Measurements from ENCODE around the gene VAV3. TPM values are rescaled to one million over a fixed set of nuclear protein-coding genes. Genes with fewer than 3 reads are reported as not detected.

The VAV3 gene
- total and polyA plus RNA-seq, 2 of the 13 experiments (the other 11 are each of a cell fraction or from before 2014, with no cell fraction given) = 15.9 to 29.8 TPM

DNA sequence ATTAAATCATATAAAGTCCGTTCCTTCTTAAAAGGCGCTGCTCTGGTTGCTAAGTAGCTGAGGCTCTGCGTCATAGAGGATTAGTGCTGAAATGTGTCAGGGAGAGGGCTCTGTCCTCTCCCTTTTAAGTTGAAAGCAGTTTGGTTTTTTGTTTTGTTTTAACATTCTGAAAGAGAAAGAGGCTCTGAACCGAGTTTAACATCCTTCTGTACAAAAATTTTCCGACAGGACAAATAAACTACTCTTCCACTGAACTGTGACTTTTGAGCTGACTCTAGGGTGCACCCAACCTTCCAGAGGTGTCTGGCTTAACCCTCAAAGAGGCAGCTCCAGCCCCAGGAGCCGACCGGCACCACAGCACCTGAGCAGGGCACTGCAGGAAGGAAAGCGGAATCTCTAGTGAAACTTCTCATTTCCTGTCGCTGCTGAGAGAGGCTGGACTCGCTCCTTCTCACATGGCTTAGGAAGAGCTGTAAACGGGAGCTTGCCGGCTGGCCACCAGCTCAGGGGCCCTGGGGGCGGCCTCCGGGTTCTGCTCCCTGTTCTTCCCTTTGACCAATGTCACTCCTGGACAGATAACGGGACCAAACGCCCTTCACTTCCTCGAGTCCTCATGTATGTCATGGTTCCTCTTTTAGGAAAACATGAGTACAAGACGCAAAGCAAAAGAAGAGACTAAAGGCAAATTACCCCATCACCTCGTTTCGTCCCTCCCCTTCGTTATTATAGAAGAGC is 1.2 kb downstream of the VAV3 start:
- Histone ChIP-seq H3K4me1 (ENCODE audit: insufficient read depth, low read length) (peaks cover 18% of the 10 kb centered on the region; the same call in 1 of the 2 replicates), H3K4me3 (replicated peaks in 1 of 3; ENCODE audit: insufficient read depth in 1 of 3, low read depth in 2 of 3, low read length in 3 of 3) (no peak overlapping the region), H3K9ac (ENCODE audit: insufficient read depth, low read depth, low read length) (no peak overlapping the region), H3K4me2 (ENCODE audit: low read depth, low read length) (no peak overlapping the region; the same call in 1 of the 2 replicates), H3K27me3 (ENCODE audit: control insufficient read depth in 1 of 2, insufficient read depth in 2 of 2, low read length in 2 of 2) (peaks cover 6 to 26% of the 10 kb centered on the region in 2 experiments), H3K36me3 (replicated peaks in 1 of 2; ENCODE audit: control insufficient read depth in 1 of 2, insufficient read depth in 2 of 2, low read length in 2 of 2) (no peaks in the 10 kb centered on the region), H3K79me2 (ENCODE audit: insufficient read depth, low read length) (no peaks in the 10 kb centered on the region), H3K27ac (ENCODE audit: extremely low read length, insufficient read depth, low read length) (no peak overlapping the region), H3K9me3 (ENCODE audit: low read length) (no peaks in the 10 kb centered on the region), H4K20me1 (ENCODE audit: insufficient read depth, low read length) (no peaks in the 10 kb centered on the region), H2AFZ (ENCODE audit: low read length) (no peak overlapping the region)
- POLR2A ChIA-PET = no interaction called here
- CTCF ChIA-PET (ENCODE audit: low intra/inter-chr PET ratio, low total read pairs) = no interaction called here
- FAIRE-seq (no peak), DNase-seq (ENCODE audit: low spot score) (no peak), ATAC-seq (no peak; the same call in 2 of the 3 replicates)
- in situ Hi-C loops (cut with HindIII; ENCODE audit: extremely low pct_ligation_motif_present, low pct_unique_long_range_greater_than_20kb) = no loop called here
- BruUV-seq (replicated peaks) = no TSS peak
- no peak for TF ChIP-seq ZNF33B (CRISPR knock-in tag; IDR thresholded peaks at IDR 0.05)
- no peak for TF ChIP-seq MBD4 (IDR thresholded peaks at IDR 0.05; ENCODE audit: borderline replicate concordance, low read length)
- TF ChIP-seq ZNF883 (CRISPR knock-in tag; IDR thresholded peaks at IDR 0.05; ENCODE audit: not compliant biosample characterization) = no peak
- TF ChIP-seq, protein P1, sequence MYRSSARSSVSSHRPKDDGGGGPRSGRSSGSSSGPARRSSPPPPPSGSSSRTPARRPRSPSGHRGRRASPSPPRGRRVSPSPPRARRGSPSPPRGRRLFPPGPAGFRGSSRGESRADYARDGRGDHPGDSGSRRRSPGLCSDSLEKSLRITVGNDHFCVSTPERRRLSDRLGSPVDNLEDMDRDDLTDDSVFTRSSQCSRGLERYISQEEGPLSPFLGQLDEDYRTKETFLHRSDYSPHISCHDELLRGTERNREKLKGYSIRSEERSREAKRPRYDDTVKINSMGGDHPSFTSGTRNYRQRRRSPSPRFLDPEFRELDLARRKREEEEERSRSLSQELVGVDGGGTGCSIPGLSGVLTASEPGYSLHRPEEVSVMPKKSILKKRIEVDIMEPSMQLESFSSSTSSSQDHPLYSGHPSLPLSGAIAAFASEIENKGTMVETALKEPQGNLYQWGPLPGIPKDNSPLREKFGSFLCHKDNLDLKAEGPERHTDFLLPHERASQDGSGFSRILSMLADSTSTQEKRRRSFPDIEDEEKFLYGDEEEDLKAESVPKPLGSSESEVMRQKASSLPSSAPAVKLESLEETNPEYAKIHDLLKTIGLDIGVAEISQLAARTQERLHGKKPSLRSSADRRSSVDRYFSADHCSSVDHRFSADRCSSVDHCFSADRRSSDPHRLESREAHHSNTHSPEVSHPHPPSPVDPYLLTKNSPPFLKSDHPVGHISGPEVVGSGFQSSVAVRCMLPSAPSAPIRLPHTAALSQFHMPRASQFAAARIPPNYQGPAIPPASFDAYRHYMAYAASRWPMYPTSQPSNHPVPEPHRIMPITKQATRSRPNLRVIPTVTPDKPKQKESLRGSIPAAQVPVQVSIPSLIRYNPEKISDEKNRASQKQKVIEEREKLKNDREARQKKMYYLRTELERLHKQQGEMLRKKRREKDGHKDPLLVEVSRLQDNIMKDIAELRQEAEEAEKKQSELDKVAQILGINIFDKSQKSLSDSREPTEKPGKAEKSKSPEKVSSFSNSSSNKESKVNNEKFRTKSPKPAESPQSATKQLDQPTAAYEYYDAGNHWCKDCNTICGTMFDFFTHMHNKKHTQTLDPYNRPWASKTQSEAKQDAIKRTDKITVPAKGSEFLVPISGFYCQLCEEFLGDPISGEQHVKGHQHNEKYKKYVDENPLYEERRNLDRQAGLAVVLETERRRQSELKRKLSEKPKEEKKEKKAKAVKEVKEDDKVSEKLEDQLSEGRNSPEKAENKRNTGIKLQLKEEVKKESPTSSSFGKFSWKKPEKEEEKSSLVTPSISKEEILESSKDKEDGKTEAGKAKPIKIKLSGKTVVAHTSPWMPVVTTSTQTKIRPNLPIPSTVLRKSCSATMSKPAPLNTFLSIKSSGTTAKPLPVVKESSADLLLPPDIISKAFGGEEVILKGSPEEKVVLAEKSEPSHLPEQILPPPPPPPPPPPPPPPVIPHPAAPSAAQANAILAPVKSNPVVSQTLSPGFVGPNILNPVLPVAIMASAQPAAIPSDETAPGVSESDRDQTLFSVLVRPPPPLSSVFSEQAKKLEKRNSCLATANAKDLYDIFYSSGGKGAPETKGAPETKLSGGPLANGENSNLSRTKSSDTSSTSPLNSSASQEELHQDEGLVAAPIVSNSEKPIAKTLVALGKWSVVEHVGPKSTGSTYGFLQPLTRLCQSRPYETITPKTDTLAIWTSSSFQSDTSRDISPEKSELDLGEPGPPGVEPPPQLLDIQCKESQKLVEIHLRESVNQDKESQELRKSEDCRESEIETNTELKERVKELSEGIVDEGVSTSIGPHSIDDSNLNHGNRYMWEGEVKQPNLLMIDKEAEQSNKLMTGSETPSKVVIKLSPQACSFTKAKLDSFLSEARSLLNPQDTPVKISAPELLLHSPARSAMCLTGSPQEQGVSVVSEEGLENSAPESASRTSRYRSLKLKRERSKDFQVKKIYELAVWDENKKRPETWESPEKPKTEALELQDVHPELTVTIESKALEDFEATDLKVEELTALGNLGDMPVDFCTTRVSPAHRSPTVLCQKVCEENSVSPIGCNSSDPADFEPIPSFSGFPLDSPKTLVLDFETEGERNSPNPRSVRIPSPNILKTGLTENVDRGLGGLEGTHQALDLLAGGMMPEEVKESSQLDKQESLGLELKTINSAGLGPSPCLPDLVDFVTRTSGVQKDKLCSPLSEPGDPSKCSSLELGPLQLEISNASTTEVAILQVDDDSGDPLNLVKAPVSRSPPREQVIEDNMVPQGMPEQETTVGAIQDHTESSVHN (CRISPR knock-in tag; IDR thresholded peaks at IDR 0.05) = no peak
- TF ChIP-seq RNF2 (conservative IDR thresholded peaks at IDR 0.05; ENCODE audit: low read depth) = no peak
- TF ChIP-seq ZNF446 (CRISPR knock-in tag; IDR thresholded peaks at IDR 0.05) = no peak
- intact Hi-C loops (cut with micrococcal nuclease; ENCODE audit: unreplicated experiment) = no loop called here
- WGBS (ENCODE audit: low lambda C conversion rate) = 13% methylated on average over 18 of the region's 21 CpGs
